T-cell (primary cell): Measurements from ENCODE around the gene ARL14EPL. TPM values are rescaled to one million over a fixed set of nuclear protein-coding genes. Genes with fewer than 3 reads are reported as not detected.

Experiments used
- ATAC-seq, 4 experiments: fragments of 200-7000 bp in 3 of 4; fragments of 150-1000 bp in 1 of 4; cut with Tn5 transposase; replicated peaks in 1 of 4; 1 replicate in 3 of 4; 2 replicates in 1 of 4; pipeline ENCODE4 v1.10.0; 2021; ENCODE audit warnings: moderate library complexity in 3 of 4, mild to moderate bottlenecking in 2 of 4, moderate number of reproducible peaks in 1 of 4
- CTCF ChIA-PET, 2 donors: fragments of 300-600 bp; sonication (Branson Sonifier 250); formaldehyde crosslinking; loops; one replicate each; lab custom pipeline; 2022; ENCODE audit warnings: antibody characterized with exemption in 2 of 2; lab: Charles Lee
- POLR2A ChIA-PET, 2 donors: fragments of 300-600 bp; sonication (Branson Sonifier 250); formaldehyde crosslinking; loops; one replicate each; lab custom pipeline; 2022; ENCODE audit warnings: antibody characterized with exemption in 2 of 2; lab: Charles Lee
- DNase-seq, 35 experiments: peaks; one replicate each; pipeline versions ENCODE4 v3.0.0 to v3.0.0-alpha.2; 2013 to 2023
- H3K27ac ChIP-seq: one replicate; pipeline ENCODE4 v1.5.1; 2013; ENCODE audit warnings: low read length
- H3K27me3 ChIP-seq, 2 experiments: replicated peaks in 1 of 2; 1 replicate in 1 of 2; 2 replicates in 1 of 2; pipeline versions ENCODE4 v1.6.1 to v1.7.0; 2013; ENCODE audit warnings: low read length in 1 of 2, mixed read lengths in 1 of 2; ENCODE audit not compliant: control insufficient read depth in 2 of 2, insufficient read depth in 2 of 2; ENCODE audit errors: extremely low read depth in 1 of 2
- H3K36me3 ChIP-seq, 2 donors: 1 replicate in 1 of 2; 2 replicates in 1 of 2; pipeline versions ENCODE4 v1.6.1 to v1.7.0; 2013; ENCODE audit warnings: low read length in 1 of 2; ENCODE audit not compliant: control insufficient read depth in 2 of 2, insufficient read depth in 1 of 2; ENCODE audit errors: extremely low read depth in 1 of 2
- H3K4me1 ChIP-seq, 2 experiments: 1 replicate in 1 of 2; 2 replicates in 1 of 2; pipeline versions ENCODE4 v1.6.1 to v1.7.0; 2013; ENCODE audit warnings: low read length in 2 of 2, mixed read lengths in 1 of 2; ENCODE audit not compliant: insufficient read depth in 2 of 2, control insufficient read depth in 1 of 2; ENCODE audit errors: extremely low read depth in 1 of 2
- H3K4me3 ChIP-seq, 2 donors: 1 replicate in 1 of 2; 2 replicates in 1 of 2; pipeline versions ENCODE4 v1.5.1 to v1.7.0; 2013; ENCODE audit warnings: mild to moderate bottlenecking in 2 of 2, low read length in 1 of 2, moderate library complexity in 1 of 2; ENCODE audit not compliant: control insufficient read depth in 1 of 2; ENCODE audit errors: extremely low read depth in 1 of 2
- H3K9me3 ChIP-seq: 2 replicates; pipeline ENCODE4 v1.7.0; 2013
- H3K27ac Mint-ChIP-seq, 2 donors: one replicate each; pipeline ENCODE4 v1.8.0; 2020 to 2021; ENCODE audit warnings: mild to moderate bottlenecking in 2 of 2, mixed read lengths in 2 of 2
- H3K27me3 Mint-ChIP-seq, 2 donors: one replicate each; pipeline ENCODE4 v1.8.0; 2021 to 2022; ENCODE audit warnings: mixed read lengths in 2 of 2
- H3K36me3 Mint-ChIP-seq: one replicate; pipeline ENCODE4 v1.8.0; 2021; ENCODE audit warnings: mixed read lengths
- H3K4me1 Mint-ChIP-seq, 3 donors: one replicate each; pipeline ENCODE4 v1.8.0; 2020 to 2022; ENCODE audit warnings: mixed read lengths in 3 of 3, mild to moderate bottlenecking in 1 of 3
- H3K4me3 Mint-ChIP-seq, 3 donors: one replicate each; pipeline ENCODE4 v1.8.0; 2020 to 2022; ENCODE audit warnings: mild to moderate bottlenecking in 3 of 3, mixed read lengths in 3 of 3, moderate library complexity in 3 of 3
- H3K9me3 Mint-ChIP-seq, 3 donors: one replicate each; pipeline ENCODE4 v1.8.0; 2020 to 2022; ENCODE audit warnings: mixed read lengths in 3 of 3
- WGBS: methylation state at CpG from one replicate; pipeline ENCODE4 v1.1.5; 2013; ENCODE audit warnings: missing lambda C conversion rate; ENCODE audit not compliant: insufficient coverage; 5-methylcytosine and 5-hydroxymethylcytosine counted together
- total RNA-seq, 35 experiments: library from RNA in 6 of 35; stranded (reverse) in 6 of 35; fragments of 120-200 nt in 1 of 35; gene quantifications; one replicate each; pipeline versions ENCODE4 v1.2.1 to v1.2.4 and lab custom pipeline; 2013 to 2026

The ARL14EPL gene
- total RNA-seq, 5 donors from 2014 or later (not counting 1 experiment from before 2014, with no cell fraction given): not detected

DNA sequence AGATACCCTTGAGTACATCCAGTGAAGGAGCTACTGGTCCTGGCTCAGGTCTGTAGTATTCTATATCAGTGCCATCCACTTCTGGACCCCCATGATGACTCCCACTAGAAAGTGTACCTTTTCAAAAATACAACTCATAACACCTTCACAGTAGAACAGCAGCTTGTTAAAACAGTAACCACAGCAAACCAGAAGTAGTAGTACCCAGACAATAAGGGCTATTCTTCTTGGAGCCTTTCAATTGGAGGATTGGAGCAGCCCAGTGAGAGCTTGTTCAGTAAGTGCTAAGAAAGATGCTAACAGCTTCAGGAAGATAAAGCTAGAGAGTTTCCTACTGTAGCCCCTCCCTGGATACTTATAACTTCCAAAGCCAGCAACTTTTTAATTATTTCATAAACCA, 10.1 kb downstream of the ARL14EPL start:
- Histone ChIP-seq H3K4me3 (no peak overlapping the region), H3K4me1 (peaks cover 3 to 11% of the 10 kb centered on the region in 2 experiments), H3K27me3 (peaks cover 0 to 4% of the 10 kb centered on the region in 2 experiments), H3K36me3 (no peaks in the 10 kb centered on the region), H3K9me3 (no peaks in the 10 kb centered on the region), H3K27ac (no peak overlapping the region)
- H3K27ac Mint-ChIP-seq: no peak overlapping the region
- ChIA-PET POLR2A (interaction anchor here in 1 of 2 donors (0.7 kb wide), 1 partner anchor 226 kb away, joined by 7 read pairs; no protein-coding TSS in a partner anchor), CTCF (interaction anchor here (0.6 to 1.0 kb wide), 3 partner anchors 27 to 155 kb away, joined by 4 to 7 read pairs (median 6); no protein-coding TSS in a partner anchor)
- ATAC-seq (no peak), DNase-seq (no peak)
- H3K4me3 Mint-ChIP-seq: no peak overlapping the region
- no peaks in the 10 kb centered on the region for H3K9me3 Mint-ChIP-seq
- H3K4me1 Mint-ChIP-seq: peaks cover 2 to 5% (median 4%) of the 10 kb centered on the region in 3 donors
- H3K36me3 Mint-ChIP-seq: no peaks in the 10 kb centered on the region
- peaks cover 11 to 13% of the 10 kb centered on the region in 2 donors for H3K27me3 Mint-ChIP-seq

DNA sequence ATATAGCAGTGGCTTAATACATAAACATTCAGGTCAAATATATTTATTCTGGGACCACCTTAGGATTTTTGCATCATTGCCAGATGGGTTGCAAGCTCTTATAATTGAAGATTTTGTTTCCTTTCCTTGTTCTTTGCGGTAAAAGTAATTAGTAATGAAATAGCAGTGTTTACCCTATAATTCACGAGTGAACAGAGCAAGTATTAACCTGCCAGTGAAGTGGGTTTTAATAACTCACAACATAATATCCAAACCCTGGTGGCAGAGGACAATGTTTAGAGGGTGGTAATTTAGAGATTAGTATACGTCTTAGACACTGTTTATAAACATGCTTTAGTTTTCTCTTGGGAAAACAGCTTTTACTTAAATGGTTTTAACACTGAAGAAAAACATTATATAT, 11.8 kb downstream of the ARL14EPL start:
- DNase-seq (no peak), ATAC-seq (no peak)
- H3K9me3 ChIP-seq: no peaks in the 10 kb centered on the region
- POLR2A ChIA-PET: interaction anchor here in 1 of 2 donors (0.5 kb wide), 1 partner anchor 193 kb away, joined by 3 read pairs; no protein-coding TSS in a partner anchor
- Mint-ChIP-seq H3K27ac (no peak overlapping the region), H3K4me1 (no peaks in the 10 kb centered on the region), H3K4me3 (no peak overlapping the region), H3K36me3 (no peaks in the 10 kb centered on the region), H3K9me3 (no peaks in the 10 kb centered on the region), H3K27me3 (peaks cover 8% of the 10 kb centered on the region in 2 donors)
- H3K4me3 ChIP-seq: no peak overlapping the region
- H3K27ac ChIP-seq: no peak overlapping the region
- H3K27me3 ChIP-seq: peaks cover 0 to 4% of the 10 kb centered on the region in 2 experiments
- CTCF ChIA-PET: no interaction called here
- H3K4me1 ChIP-seq: peaks cover 0 to under 1% of the 10 kb centered on the region in 2 experiments
- no CpG with 5 or more reads among the region's 3 CpGs for WGBS
- no peaks in the 10 kb centered on the region for H3K36me3 ChIP-seq

DNA sequence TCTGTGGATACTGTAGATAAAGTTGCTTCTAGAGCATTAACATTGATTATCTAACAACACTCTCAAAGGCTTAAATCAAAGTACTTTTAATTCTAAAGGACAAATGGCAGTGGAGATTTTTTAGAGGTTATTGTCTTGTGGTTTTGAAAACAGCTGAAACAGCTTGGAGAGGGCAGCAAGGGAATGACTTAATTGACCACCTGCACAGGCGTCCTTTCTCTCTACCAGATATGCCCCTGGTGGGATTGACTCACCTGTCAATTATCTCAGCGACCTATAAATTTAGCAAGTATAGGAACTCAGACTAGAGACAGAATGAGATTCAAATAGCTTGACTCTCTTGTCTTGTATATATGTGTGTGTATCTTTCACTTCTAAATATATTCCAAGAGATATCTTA, 13.5 kb downstream of the ARL14EPL start:
- ChIA-PET CTCF (no interaction called here), POLR2A (no interaction called here)
- no peaks in the 10 kb centered on the region for H3K9me3 Mint-ChIP-seq
- H3K4me3 Mint-ChIP-seq: no peak overlapping the region
- H3K36me3 ChIP-seq: no peaks in the 10 kb centered on the region
- no peaks in the 10 kb centered on the region for H3K4me1 ChIP-seq
- no peaks in the 10 kb centered on the region for H3K4me1 Mint-ChIP-seq
- peaks cover 0 to 4% of the 10 kb centered on the region in 2 experiments for H3K27me3 ChIP-seq
- H3K4me3 ChIP-seq: no peak overlapping the region
- no peak for ATAC-seq
- no peak overlapping the region for H3K27ac ChIP-seq
- no CpG with 5 or more reads among the region's 2 CpGs for WGBS
- H3K27ac Mint-ChIP-seq: no peak overlapping the region
- H3K36me3 Mint-ChIP-seq: no peaks in the 10 kb centered on the region
- DNase-seq: no peak
- peaks cover 6 to 10% of the 10 kb centered on the region in 2 donors for H3K27me3 Mint-ChIP-seq
- no peaks in the 10 kb centered on the region for H3K9me3 ChIP-seq

DNA sequence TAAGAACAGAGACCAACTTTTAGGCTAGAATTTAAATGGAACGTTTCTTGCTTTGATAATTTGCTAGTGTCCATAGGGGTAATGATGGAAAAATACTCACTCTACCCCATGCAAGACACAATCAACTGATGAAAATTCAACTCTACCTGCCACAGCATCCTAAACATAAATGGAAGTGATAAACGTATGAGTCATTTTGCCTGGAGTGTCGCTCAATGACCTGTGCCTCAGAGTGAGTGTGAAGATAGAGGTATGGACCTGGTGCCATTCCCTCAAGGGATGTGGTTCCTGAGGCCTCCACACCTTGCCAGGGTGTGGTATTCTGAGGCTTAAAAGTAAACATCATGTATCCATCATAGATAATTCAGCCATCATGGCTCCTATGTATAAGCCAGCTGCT, 14.0 kb downstream of the ARL14EPL start:
- Mint-ChIP-seq H3K27ac (no peak overlapping the region), H3K36me3 (no peaks in the 10 kb centered on the region), H3K9me3 (no peaks in the 10 kb centered on the region), H3K27me3 (peaks cover 8 to 14% of the 10 kb centered on the region in 2 donors), H3K4me1 (no peaks in the 10 kb centered on the region), H3K4me3 (no peak overlapping the region)
- CTCF ChIA-PET: no interaction called here
- no peaks in the 10 kb centered on the region for H3K4me1 ChIP-seq
- no peak overlapping the region for H3K27ac ChIP-seq
- H3K36me3 ChIP-seq: no peaks in the 10 kb centered on the region
- no peaks in the 10 kb centered on the region for H3K9me3 ChIP-seq
- DNase-seq: no peak
- no peak for ATAC-seq
- POLR2A ChIA-PET: no interaction called here
- peaks cover 0 to 4% of the 10 kb centered on the region in 2 experiments for H3K27me3 ChIP-seq
- WGBS: no CpG with 5 or more reads among the region's 3 CpGs
- no peak overlapping the region for H3K4me3 ChIP-seq

DNA sequence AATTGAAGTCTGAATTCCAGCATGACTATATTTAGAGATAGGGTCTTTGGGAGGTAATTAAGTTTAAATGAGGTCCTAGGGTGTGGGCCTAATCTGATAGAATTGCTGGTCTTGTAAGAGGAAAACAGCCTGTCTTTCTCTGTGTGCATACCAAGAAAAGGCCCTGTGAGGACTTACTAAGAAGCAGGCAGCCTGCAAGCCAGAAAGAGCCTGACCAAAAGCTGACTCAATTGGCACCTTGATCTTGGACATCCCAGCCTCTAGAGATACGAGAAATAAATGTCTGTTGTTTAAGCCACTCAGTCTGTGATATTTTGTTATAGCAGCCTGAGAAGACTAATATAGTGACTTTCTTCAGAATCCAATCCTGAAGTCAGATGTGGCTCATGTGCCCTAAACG, 14.6 kb downstream of the ARL14EPL start:
- Histone ChIP-seq H3K4me1 (no peaks in the 10 kb centered on the region), H3K9me3 (no peaks in the 10 kb centered on the region), H3K27me3 (peaks cover 0 to 2% of the 10 kb centered on the region in 2 experiments), H3K36me3 (no peaks in the 10 kb centered on the region), H3K4me3 (no peak overlapping the region), H3K27ac (no peak overlapping the region)
- Mint-ChIP-seq H3K4me3 (no peak overlapping the region), H3K4me1 (no peaks in the 10 kb centered on the region), H3K9me3 (no peaks in the 10 kb centered on the region), H3K27me3 (peaks cover 7 to 11% of the 10 kb centered on the region in 2 donors), H3K27ac (no peak overlapping the region), H3K36me3 (no peaks in the 10 kb centered on the region)
- CTCF ChIA-PET: no interaction called here
- DNase-seq (no peak), ATAC-seq (no peak)
- POLR2A ChIA-PET: no interaction called here
- 60% methylated on average over 1 of the region's 2 CpGs for WGBS

DNA sequence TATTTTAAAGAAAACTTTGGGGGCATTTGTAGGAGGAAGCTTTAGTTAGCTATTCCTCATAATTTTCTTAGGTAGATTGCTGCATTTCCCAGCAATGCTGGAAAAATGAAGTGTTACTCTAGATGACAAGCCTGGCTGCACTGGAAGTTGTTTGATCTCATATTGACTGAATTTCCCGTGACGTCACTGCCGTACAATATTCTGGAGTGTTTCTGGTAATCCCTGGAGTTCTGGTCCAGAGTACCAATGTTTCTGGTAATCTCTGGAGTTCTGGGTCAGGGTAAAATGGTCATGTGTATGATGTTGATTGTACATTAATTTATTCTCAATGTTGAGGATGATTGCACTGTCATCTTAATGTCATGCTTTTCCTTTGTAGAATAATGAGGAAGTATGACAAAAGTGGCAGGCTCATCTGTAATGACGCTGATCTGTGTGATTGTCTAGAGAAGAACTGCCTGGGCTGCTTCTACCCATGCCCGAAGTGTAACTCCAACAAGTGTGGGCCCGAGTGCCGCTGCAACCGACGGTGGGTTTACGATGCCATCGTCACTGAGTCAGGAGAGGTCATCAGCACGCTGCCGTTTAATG, 26.2 kb downstream of the ARL14EPL start:
- ATAC-seq (no peak), DNase-seq (no peak)
- CTCF ChIA-PET: interaction anchor here in 1 of 2 donors (0.6 kb wide), 1 partner anchor 11 kb away, joined by 4 read pairs; no protein-coding TSS in a partner anchor
- H3K27ac ChIP-seq: no peak overlapping the region
- Mint-ChIP-seq H3K36me3 (no peaks in the 10 kb centered on the region), H3K4me3 (no peak overlapping the region), H3K4me1 (no peaks in the 10 kb centered on the region), H3K27me3 (peaks cover 20 to 27% of the 10 kb centered on the region in 2 donors), H3K27ac (no peak overlapping the region), H3K9me3 (peaks cover 0 to 4% (median 0%) of the 10 kb centered on the region in 3 donors)
- no peaks in the 10 kb centered on the region for H3K36me3 ChIP-seq
- no peaks in the 10 kb centered on the region for H3K4me1 ChIP-seq
- WGBS: 89% methylated on average over 8 of the region's 13 CpGs
- H3K9me3 ChIP-seq: no peaks in the 10 kb centered on the region
- POLR2A ChIA-PET: no interaction called here
- no peak overlapping the region for H3K4me3 ChIP-seq
- H3K27me3 ChIP-seq: peaks cover 0 to 3% of the 10 kb centered on the region in 2 experiments
